Activated CD4-positive, alpha-beta T cell treated with anti-CD3 and anti-CD28 coated beads for 36 hours (primary cell): ENCODE data around the gene PRPF40B. TPM values are rescaled to one million over a fixed set of nuclear protein-coding genes. Genes with fewer than 3 reads are reported as not detected.

Experiments used
- ATAC-seq: fragments of 200-7000 bp; cut with Tn5 transposase; one replicate; pipeline ENCODE4 v1.10.0; 2021; ENCODE audit warnings: mild to moderate bottlenecking, moderate library complexity
- CTCF ChIA-PET: fragments of 350-600 bp; sonication (Branson Sonifier 250); formaldehyde crosslinking; loops from one replicate; lab custom pipeline; 2021; ENCODE audit warnings: antibody characterized with exemption; lab: Charles Lee
- POLR2A ChIA-PET: fragments of 350-600 bp; sonication (Branson Sonifier 250); formaldehyde crosslinking; loops from one replicate; lab custom pipeline; 2021; ENCODE audit warnings: antibody characterized with exemption, inconsistent platforms; lab: Charles Lee
- DNase-seq: peaks from one replicate; pipeline ENCODE4 v3.0.0-alpha.2; 2020
- H3K27ac Mint-ChIP-seq: one replicate; pipeline ENCODE4 v1.8.0; 2021; ENCODE audit warnings: mixed read lengths
- H3K27me3 Mint-ChIP-seq: one replicate; pipeline ENCODE4 v1.8.0; 2021; ENCODE audit warnings: mixed read lengths
- H3K36me3 Mint-ChIP-seq: one replicate; pipeline ENCODE4 v1.8.0; 2021; ENCODE audit warnings: low read depth, mixed read lengths
- H3K4me1 Mint-ChIP-seq: one replicate; pipeline ENCODE4 v1.8.0; 2021; ENCODE audit warnings: mixed read lengths
- H3K4me3 Mint-ChIP-seq: one replicate; pipeline ENCODE4 v1.8.0; 2021; ENCODE audit warnings: mild to moderate bottlenecking, moderate library complexity, mixed read lengths
- H3K9me3 Mint-ChIP-seq: one replicate; pipeline ENCODE4 v1.8.0; 2021; ENCODE audit warnings: low read depth, mixed read lengths
- intact Hi-C, 2 experiments: fragments of 100-400 bp; cut with DNase I in 1 of 2; cut with micrococcal nuclease in 1 of 2; formaldehyde crosslinking; loops; one replicate each; pipeline versions ENCODE4 v1.14.2 to v1.15.1; 2022 to 2024; cut with DNase I, micrococcal nuclease
- total RNA-seq, 2 experiments: library from RNA; stranded (reverse); gene quantifications; one replicate each; pipeline ENCODE4 v1.2.3, GENCODE V29; 2021

Gene PRPF40B
- total RNA-seq, 2 experiments from 2014 or later, result 6.9 to 8.1 TPM

GRCh38 chr12:49671031-49671765, 47.8 kb downstream of the PRPF40B start:
- peak; percentile 68 for ATAC-seq
- Mint-ChIP-seq H3K27ac (peak overlapping the region; percentile 93), H3K4me1 (peaks cover 95% of the 10 kb centered on the region), H3K36me3 (no peaks in the 10 kb centered on the region), H3K9me3 (no peaks in the 10 kb centered on the region), H3K4me3 (peak overlapping the region; percentile 63), H3K27me3 (no peaks in the 10 kb centered on the region)
- CTCF ChIA-PET, result interaction anchor here (0.5 to 5.3 kb wide), 10 partner anchors 8 to 95 kb away, joined by 3 to 25 read pairs (median 5); no protein-coding TSS in a partner anchor
- intact Hi-C loops, result loop anchor here in 1 of 2 experiments (2.0 kb wide), 2 partner anchors 28 to 36 kb away; partner anchors contain the start of gene FMNL3
- DNase-seq, result peak; percentile 77
- POLR2A ChIA-PET, result interaction anchor here (0.6 to 1.6 kb wide), 3 partner anchors 8 to 70 kb away, joined by 3 to 6 read pairs (median 5); partner anchors contain the start of gene TMBIM6

DNA sequence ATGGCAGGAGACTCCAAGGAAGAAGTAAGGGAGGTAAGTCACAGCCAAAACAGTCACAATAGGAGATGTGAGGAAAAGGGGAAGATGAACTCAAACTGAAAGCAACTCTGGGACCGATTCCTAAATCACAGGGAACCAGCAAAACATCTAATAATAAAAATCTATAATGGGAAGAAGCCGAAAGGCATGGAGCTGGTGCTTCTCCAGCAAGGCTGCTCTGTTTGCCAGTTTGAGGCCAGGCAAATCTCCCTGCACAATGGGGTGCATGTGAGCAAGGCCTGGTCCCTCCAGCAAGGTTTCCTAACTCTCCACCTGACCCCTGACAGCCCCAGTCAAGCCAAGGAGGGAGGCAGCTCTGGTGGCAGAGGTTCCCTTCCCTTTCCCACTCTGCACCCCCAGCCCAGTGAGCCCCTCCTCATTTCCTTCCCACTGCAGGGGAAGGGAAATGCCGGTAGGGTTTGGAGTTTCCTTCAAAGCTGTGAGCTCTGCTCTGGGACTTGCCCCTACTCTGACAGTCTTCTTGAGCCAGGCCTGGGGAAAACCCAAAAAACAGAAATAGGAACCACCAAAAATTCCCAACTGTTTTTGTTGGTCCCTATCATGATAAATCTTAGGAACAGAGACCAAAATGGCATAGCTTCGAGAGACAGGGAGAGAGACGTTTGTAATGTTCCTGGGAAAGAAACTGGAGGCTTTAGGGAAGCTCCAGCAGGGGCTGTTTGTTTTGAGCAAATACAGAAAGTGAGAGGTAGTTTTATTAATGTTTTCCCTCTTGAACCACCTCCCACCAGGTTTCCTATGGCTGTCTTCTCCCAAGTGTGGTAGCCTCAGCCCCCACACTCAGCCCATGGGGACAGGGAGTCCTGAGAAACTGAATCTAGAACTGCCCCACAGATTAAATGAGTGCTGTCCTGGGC, 49.2 kb downstream of the PRPF40B start:
- CTCF ChIA-PET, result interaction anchor here (0.5 to 5.3 kb wide), 18 partner anchors 10 to 273 kb away, joined by 3 to 25 read pairs (median 6); partner anchors contain the start of genes FMNL3 and TMBIM6
- Mint-ChIP-seq H3K36me3 (no peaks in the 10 kb centered on the region), H3K27me3 (no peaks in the 10 kb centered on the region), H3K27ac (peak overlapping the region; percentile 93), H3K4me3 (no peak overlapping the region), H3K9me3 (no peaks in the 10 kb centered on the region), H3K4me1 (peaks cover 93% of the 10 kb centered on the region)
- no peak for DNase-seq
- ATAC-seq, result no peak
- intact Hi-C loops, result no loop called here
- POLR2A ChIA-PET, result interaction anchor here (1.2 to 1.6 kb wide), 2 partner anchors 10 to 33 kb away, joined by 4 to 6 read pairs; no protein-coding TSS in a partner anchor

- H3K36me3 Mint-ChIP-seq, result no peaks in the 10 kb centered on the region
- no peaks in the 10 kb centered on the region for H3K9me3 Mint-ChIP-seq
- H3K27ac Mint-ChIP-seq, result peak overlapping the region; percentile 93
- CTCF ChIA-PET, result interaction anchor here (0.6 to 5.3 kb wide), 21 partner anchors 10 to 315 kb away, joined by 3 to 25 read pairs (median 4); partner anchors contain the start of genes FMNL3 and TMBIM6
- peak; percentile 34 for ATAC-seq
- no peak overlapping the region for H3K4me3 Mint-ChIP-seq
- peak; percentile 28 for DNase-seq
- POLR2A ChIA-PET, result interaction anchor here (0.9 to 1.6 kb wide), 4 partner anchors 8 to 29 kb away, joined by 3 to 6 read pairs (median 4); no protein-coding TSS in a partner anchor
- intact Hi-C loops, result no loop called here
- H3K27me3 Mint-ChIP-seq, result no peaks in the 10 kb centered on the region
- peaks cover 82% of the 10 kb centered on the region for H3K4me1 Mint-ChIP-seq
Measured at GRCh38 chr12:49673446-49674317, 50.3 kb downstream of the PRPF40B start.

- Mint-ChIP-seq H3K27ac (peak overlapping the region; percentile 93), H3K36me3 (no peaks in the 10 kb centered on the region), H3K4me1 (peaks cover 77% of the 10 kb centered on the region), H3K4me3 (no peak overlapping the region), H3K9me3 (no peaks in the 10 kb centered on the region), H3K27me3 (no peaks in the 10 kb centered on the region)
- CTCF ChIA-PET, result interaction anchor here (0.6 to 5.3 kb wide), 19 partner anchors 9 to 316 kb away, joined by 3 to 25 read pairs (median 4); partner anchors contain the start of genes FMNL3 and TMBIM6
- POLR2A ChIA-PET, result interaction anchor here (0.9 to 1.6 kb wide), 3 partner anchors 11 to 28 kb away, joined by 3 to 6 read pairs (median 5); no protein-coding TSS in a partner anchor
- intact Hi-C loops, result no loop called here
- no peak for DNase-seq
- peak; percentile 37 for ATAC-seq
Measured at GRCh38 chr12:49674318-49674981, 51.1 kb downstream of the PRPF40B start.

DNA sequence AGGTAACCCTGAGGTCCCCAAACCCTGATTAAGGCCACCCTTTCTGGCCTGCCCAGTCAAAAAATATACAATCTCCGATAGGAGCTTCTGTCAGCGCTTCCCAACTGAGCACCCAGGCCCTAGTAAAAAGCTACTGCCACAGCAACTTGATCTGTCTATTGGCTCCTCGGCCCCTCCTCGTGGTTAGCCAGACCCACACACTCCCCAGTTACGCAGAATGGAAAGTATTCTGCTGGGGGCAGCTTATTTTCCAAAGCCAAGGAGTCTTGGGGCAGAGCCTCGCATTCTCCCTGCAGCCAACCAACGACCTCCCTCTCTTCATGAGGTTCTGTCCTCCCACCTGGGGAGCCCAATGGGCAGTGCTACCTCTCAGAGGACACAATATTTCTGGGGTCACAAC, 51.8 kb downstream of the PRPF40B start:
- Mint-ChIP-seq H3K27ac (peak overlapping the region; percentile 27), H3K27me3 (no peaks in the 10 kb centered on the region), H3K36me3 (no peaks in the 10 kb centered on the region), H3K4me3 (no peak overlapping the region), H3K4me1 (peaks cover 71% of the 10 kb centered on the region), H3K9me3 (no peaks in the 10 kb centered on the region)
- ATAC-seq, result no peak
- POLR2A ChIA-PET, result interaction anchor here (1.1 to 1.5 kb wide), 3 partner anchors 27 to 31 kb away, joined by 3 read pairs; no protein-coding TSS in a partner anchor
- no peak for DNase-seq
- intact Hi-C loops, result no loop called here
- CTCF ChIA-PET, result interaction anchor here (0.6 to 5.3 kb wide), 15 partner anchors 9 to 679 kb away, joined by 3 to 25 read pairs (median 4); partner anchors contain the start of gene TMBIM6

GRCh38 chr12:49678711-49679110, 55.4 kb downstream of the PRPF40B start:
- intact Hi-C loops, result no loop called here
- no peak overlapping the region for H3K27ac Mint-ChIP-seq
- H3K9me3 Mint-ChIP-seq, result no peaks in the 10 kb centered on the region
- no peaks in the 10 kb centered on the region for H3K36me3 Mint-ChIP-seq
- no peak for ATAC-seq
- H3K4me3 Mint-ChIP-seq, result no peak overlapping the region
- peaks cover 53% of the 10 kb centered on the region for H3K4me1 Mint-ChIP-seq
- ChIA-PET CTCF (interaction anchor here (2.1 to 2.2 kb wide), 2 partner anchors 11 to 14 kb away, joined by 6 to 8 read pairs; no protein-coding TSS in a partner anchor), POLR2A (no interaction called here)
- no peaks in the 10 kb centered on the region for H3K27me3 Mint-ChIP-seq
- DNase-seq, result no peak

GRCh38 chr12:49680075-49680474, 56.7 kb downstream of the PRPF40B start:
- no peak for DNase-seq
- CTCF ChIA-PET, result interaction anchor here (0.6 to 2.2 kb wide), 7 partner anchors 9 to 193 kb away, joined by 3 to 8 read pairs (median 4); no protein-coding TSS in a partner anchor
- no peak overlapping the region for H3K27ac Mint-ChIP-seq
- no peaks in the 10 kb centered on the region for H3K27me3 Mint-ChIP-seq
- POLR2A ChIA-PET, result interaction anchor here (0.7 kb wide), 1 partner anchor 13 kb away, joined by 3 read pairs; no protein-coding TSS in a partner anchor
- peaks cover 52% of the 10 kb centered on the region for H3K4me1 Mint-ChIP-seq
- H3K4me3 Mint-ChIP-seq, result no peak overlapping the region
- intact Hi-C loops, result no loop called here
- no peaks in the 10 kb centered on the region for H3K36me3 Mint-ChIP-seq
- no peak for ATAC-seq
- no peaks in the 10 kb centered on the region for H3K9me3 Mint-ChIP-seq

DNA sequence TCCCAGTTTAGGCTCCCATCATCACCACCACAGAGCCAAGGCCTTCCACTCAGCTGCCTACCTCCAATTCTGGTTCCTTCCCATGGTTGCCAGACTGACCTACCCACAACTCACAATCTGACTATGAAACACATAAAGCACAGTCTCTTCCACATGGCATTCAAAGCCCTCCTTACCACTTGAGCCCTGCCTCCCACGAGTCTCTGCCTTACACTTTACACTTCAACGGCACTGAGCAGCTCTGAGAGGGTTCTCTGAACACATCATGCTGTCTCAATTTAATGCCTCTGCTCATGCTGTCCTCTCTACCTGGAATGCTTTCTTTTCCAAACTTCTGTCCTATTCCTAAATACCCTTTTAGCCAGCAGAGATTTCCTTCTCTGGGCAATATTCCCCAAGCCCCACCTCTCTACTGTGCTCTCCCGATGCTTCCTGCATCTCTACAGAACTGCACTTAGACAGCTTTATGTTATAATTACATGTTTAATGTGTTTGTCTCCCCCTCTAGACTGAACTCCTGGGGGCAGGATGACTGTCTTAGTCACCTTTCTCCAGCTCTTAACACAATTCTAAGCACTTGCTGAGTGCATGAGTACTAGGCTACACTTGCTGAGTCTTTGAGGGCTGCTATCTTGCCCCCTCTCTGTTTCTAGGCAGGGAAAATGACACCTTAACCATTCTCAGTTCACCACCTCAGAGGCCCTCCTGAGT, 60.4 kb downstream of the PRPF40B start:
- Mint-ChIP-seq H3K9me3 (no peaks in the 10 kb centered on the region), H3K27me3 (no peaks in the 10 kb centered on the region), H3K27ac (no peak overlapping the region), H3K36me3 (peaks cover 1% of the 10 kb centered on the region), H3K4me1 (peaks cover 46% of the 10 kb centered on the region), H3K4me3 (no peak overlapping the region)
- intact Hi-C loops, result no loop called here
- peak; percentile 75 for ATAC-seq
- POLR2A ChIA-PET, result interaction anchor here (0.7 to 0.8 kb wide), 2 partner anchors 23 to 29 kb away, joined by 3 read pairs; no protein-coding TSS in a partner anchor
- no peak for DNase-seq
- CTCF ChIA-PET, result interaction anchor here (0.6 to 2.7 kb wide), 10 partner anchors 8 to 103 kb away, joined by 3 to 25 read pairs (median 3); no protein-coding TSS in a partner anchor

- no peaks in the 10 kb centered on the region for H3K27me3 Mint-ChIP-seq
- intact Hi-C loops, result no loop called here
- no peak for DNase-seq
- no peak overlapping the region for H3K27ac Mint-ChIP-seq
- ChIA-PET CTCF (interaction anchor here (0.8 to 2.7 kb wide), 8 partner anchors 11 to 104 kb away, joined by 3 to 25 read pairs (median 3); no protein-coding TSS in a partner anchor), POLR2A (interaction anchor here (0.8 kb wide), 1 partner anchor 30 kb away, joined by 3 read pairs; no protein-coding TSS in a partner anchor)
- no peak overlapping the region for H3K4me3 Mint-ChIP-seq
- ATAC-seq, result no peak
- H3K36me3 Mint-ChIP-seq, result peaks cover 1% of the 10 kb centered on the region
- H3K4me1 Mint-ChIP-seq, result peaks cover 49% of the 10 kb centered on the region
- H3K9me3 Mint-ChIP-seq, result no peaks in the 10 kb centered on the region
Measured at GRCh38 chr12:49684310-49684854, 61.0 kb downstream of the PRPF40B start.
